Mesothelial cell of epicardium (in vitro differentiated cells): ENCODE results near the gene ADGRF4. TPM values are rescaled to one million over a fixed set of nuclear protein-coding genes. Genes with fewer than 3 reads are reported as not detected.

Experiments used
- DNase-seq, 2 experiments: peaks; one replicate each; pipeline ENCODE4 v3.0.0; 2021; ENCODE audit warnings: low spot score in 2 of 2; ENCODE audit not compliant: unreplicated experiment in 2 of 2
- H3K27ac Mint-ChIP-seq: 2 replicates; pipeline ENCODE4 v1.8.0; 2021; ENCODE audit warnings: mixed read lengths
- H3K27me3 Mint-ChIP-seq: 2 replicates; pipeline ENCODE4 v1.8.0; 2021; ENCODE audit warnings: low read depth, mixed read lengths
- H3K36me3 Mint-ChIP-seq: 2 replicates; pipeline ENCODE4 v1.8.0; 2021; ENCODE audit warnings: mixed read lengths
- H3K4me1 Mint-ChIP-seq: 2 replicates; pipeline ENCODE4 v1.8.0; 2021; ENCODE audit warnings: mixed read lengths
- H3K4me3 Mint-ChIP-seq: 2 replicates; pipeline ENCODE4 v1.8.0; 2021; ENCODE audit warnings: mild to moderate bottlenecking, moderate library complexity, mixed read lengths
- H3K9me3 Mint-ChIP-seq: 2 replicates; pipeline ENCODE4 v1.8.0; 2021; ENCODE audit warnings: mixed read lengths
- CTCF ChIP-seq: fragments of 200-600 bp; sonication (generic); IDR thresholded peaks from one replicate; pipeline ENCODE4 v1.5.0; 2021; ENCODE audit warnings: antibody characterized with exemption; ENCODE audit not compliant: unreplicated experiment
- total RNA-seq: library from RNA; stranded (reverse); gene quantifications from 3 replicates; pipeline ENCODE4 v1.2.1, GENCODE V29; 2021

The ADGRF4 gene
- total RNA-seq, 1 donor from 2014 or later = 1.3 TPM

DNA sequence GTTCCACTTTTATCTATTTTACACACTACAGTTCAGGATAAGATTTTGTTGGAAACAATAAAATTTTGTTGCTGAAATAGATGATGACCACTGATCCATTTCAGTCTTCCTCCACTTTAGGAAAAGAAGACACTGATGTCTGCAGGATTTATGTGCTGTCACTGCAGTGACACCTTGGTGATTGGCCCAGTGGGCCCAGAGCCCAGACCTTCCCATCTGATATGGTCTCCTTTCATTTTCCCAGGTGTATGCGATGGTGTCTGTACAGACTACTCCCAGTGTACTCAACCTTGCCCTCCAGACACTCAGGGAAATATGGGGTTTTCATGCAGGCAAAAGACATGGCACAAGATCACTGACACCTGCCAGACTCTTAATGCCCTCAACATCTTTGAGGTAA, 19.6 kb upstream of the ADGRF4 start:
- H3K27ac Mint-ChIP-seq = no peak overlapping the region
- H3K4me1 Mint-ChIP-seq = peaks cover 4% of the 10 kb centered on the region
- no peak for TF ChIP-seq CTCF
- H3K4me3 Mint-ChIP-seq = no peak overlapping the region
- H3K36me3 Mint-ChIP-seq = no peaks in the 10 kb centered on the region
- no peaks in the 10 kb centered on the region for H3K27me3 Mint-ChIP-seq
- DNase-seq = no peak
- peaks cover 9% of the 10 kb centered on the region for H3K9me3 Mint-ChIP-seq

GRCh38 chr6:47679322-47679906, 19.0 kb upstream of the ADGRF4 start:
- H3K9me3 Mint-ChIP-seq = peaks cover 9% of the 10 kb centered on the region
- no peaks in the 10 kb centered on the region for H3K36me3 Mint-ChIP-seq
- no peak overlapping the region for H3K4me3 Mint-ChIP-seq
- H3K27ac Mint-ChIP-seq = no peak overlapping the region
- no peaks in the 10 kb centered on the region for H3K27me3 Mint-ChIP-seq
- DNase-seq = no peak
- no peak for TF ChIP-seq CTCF
- H3K4me1 Mint-ChIP-seq = peaks cover 4% of the 10 kb centered on the region

- DNase-seq = no peak
- no peak for TF ChIP-seq CTCF
- no peaks in the 10 kb centered on the region for H3K4me1 Mint-ChIP-seq
- H3K27me3 Mint-ChIP-seq = no peaks in the 10 kb centered on the region
- H3K9me3 Mint-ChIP-seq = peaks cover 8% of the 10 kb centered on the region
- H3K27ac Mint-ChIP-seq = no peak overlapping the region
- H3K36me3 Mint-ChIP-seq = no peaks in the 10 kb centered on the region
- no peak overlapping the region for H3K4me3 Mint-ChIP-seq
Measured at GRCh38 chr6:47680051-47680450, 18.3 kb upstream of the ADGRF4 start.

GRCh38 chr6:47680724-47681123, 17.7 kb upstream of the ADGRF4 start:
- Mint-ChIP-seq H3K27ac (no peak overlapping the region), H3K4me1 (no peaks in the 10 kb centered on the region), H3K27me3 (no peaks in the 10 kb centered on the region), H3K4me3 (no peak overlapping the region), H3K36me3 (no peaks in the 10 kb centered on the region), H3K9me3 (peaks cover 3% of the 10 kb centered on the region)
- TF ChIP-seq CTCF = no peak
- DNase-seq = no peak

- no peak for DNase-seq
- H3K27ac Mint-ChIP-seq = no peak overlapping the region
- no peaks in the 10 kb centered on the region for H3K36me3 Mint-ChIP-seq
- H3K27me3 Mint-ChIP-seq = no peaks in the 10 kb centered on the region
- H3K4me3 Mint-ChIP-seq = no peak overlapping the region
- TF ChIP-seq CTCF = no peak
- peaks cover 3% of the 10 kb centered on the region for H3K9me3 Mint-ChIP-seq
- no peaks in the 10 kb centered on the region for H3K4me1 Mint-ChIP-seq
Measured at GRCh38 chr6:47681201-47681990, 17.0 kb upstream of the ADGRF4 start.
